Nephron progenitor cell (in vitro differentiated cells): ENCODE results near the gene HOXB7.

ENCODE experiments used
- DNase-seq: peaks from one replicate; pipeline ENCODE4 v3.0.0; 2021
- H3K27ac Mint-ChIP-seq: 2 replicates; pipeline ENCODE4 v1.8.0; 2021; ENCODE audit warnings: mild to moderate bottlenecking, moderate library complexity, mixed read lengths
- H3K27me3 Mint-ChIP-seq: 2 replicates; pipeline ENCODE4 v1.8.0; 2021; ENCODE audit warnings: mild to moderate bottlenecking, low read depth, mixed read lengths; ENCODE audit not compliant: poor library complexity
- H3K36me3 Mint-ChIP-seq: 2 replicates; pipeline ENCODE4 v1.8.0; 2021; ENCODE audit warnings: low read depth, mixed read lengths
- H3K4me1 Mint-ChIP-seq: 2 replicates; pipeline ENCODE4 v1.8.0; 2021; ENCODE audit warnings: mixed read lengths
- H3K4me3 Mint-ChIP-seq: 2 replicates; pipeline ENCODE4 v1.8.0; 2021; ENCODE audit warnings: mild to moderate bottlenecking, moderate library complexity, mixed read lengths
- H3K9me3 Mint-ChIP-seq: 2 replicates; pipeline ENCODE4 v1.8.0; 2021; ENCODE audit warnings: mild to moderate bottlenecking, moderate library complexity, mixed read lengths
- CTCF ChIP-seq: fragments of 200-600 bp; sonication (generic); IDR thresholded peaks from 2 replicates; pipeline ENCODE4 v1.5.0; 2021; ENCODE audit warnings: antibody characterized with exemption

Gene HOXB7

GRCh38 chr17:48628649-48629410, 18.0 kb upstream of the HOXB7 start:
- H3K36me3 Mint-ChIP-seq = peaks cover 29% of the 10 kb centered on the region
- peaks cover 66% of the 10 kb centered on the region for H3K4me1 Mint-ChIP-seq
- H3K4me3 Mint-ChIP-seq = peak overlapping the region; percentile 99
- H3K27me3 Mint-ChIP-seq = peaks cover 17% of the 10 kb centered on the region
- TF ChIP-seq CTCF = no peak
- H3K27ac Mint-ChIP-seq = peak overlapping the region; percentile 99
- DNase-seq = peak; percentile 19
- no peaks in the 10 kb centered on the region for H3K9me3 Mint-ChIP-seq

- TF ChIP-seq CTCF = no peak
- peaks cover 39% of the 10 kb centered on the region for H3K36me3 Mint-ChIP-seq
- peaks cover 15% of the 10 kb centered on the region for H3K27me3 Mint-ChIP-seq
- peaks cover 72% of the 10 kb centered on the region for H3K4me1 Mint-ChIP-seq
- H3K9me3 Mint-ChIP-seq = no peaks in the 10 kb centered on the region
- peak overlapping the region; percentile 99 for H3K4me3 Mint-ChIP-seq
- H3K27ac Mint-ChIP-seq = peak overlapping the region; percentile 99
- DNase-seq = peak; percentile 32
Observed at GRCh38 chr17:48627623-48628521, 17.1 kb upstream of the HOXB7 start.

GRCh38 chr17:48627118-48627597, 16.3 kb upstream of the HOXB7 start:
- H3K27ac Mint-ChIP-seq = peak overlapping the region; percentile 99
- H3K27me3 Mint-ChIP-seq = peaks cover 18% of the 10 kb centered on the region
- H3K36me3 Mint-ChIP-seq = peaks cover 46% of the 10 kb centered on the region
- peaks cover 72% of the 10 kb centered on the region for H3K4me1 Mint-ChIP-seq
- peak overlapping the region; percentile 99 for H3K4me3 Mint-ChIP-seq
- TF ChIP-seq CTCF = no peak
- DNase-seq = peak; percentile 25
- no peaks in the 10 kb centered on the region for H3K9me3 Mint-ChIP-seq

- Mint-ChIP-seq H3K27ac (peak within 1 kb of the TSS; percentile 99), H3K4me3 (peak within 1 kb of the TSS; percentile 99), H3K27me3 (peaks cover 21% of the 10 kb centered on the region), H3K36me3 (peaks cover 53% of the 10 kb centered on the region), H3K9me3 (no peaks in the 10 kb centered on the region), H3K4me1 (peaks cover 72% of the 10 kb centered on the region)
- TF ChIP-seq CTCF = no peak
- DNase-seq = peak; percentile 90
Observed at GRCh38 chr17:48626245-48627117, 15.7 kb upstream of the HOXB7 start, which contains the start of gene HOXB9. TSS of gene HOXB9 (minus strand) at chr17:48626358. CDS start at chr17:48626269, 89 bp downstream.

- Mint-ChIP-seq H3K4me3 (peak overlapping the region; percentile 99), H3K9me3 (no peaks in the 10 kb centered on the region), H3K36me3 (peaks cover 61% of the 10 kb centered on the region), H3K27me3 (peaks cover 17% of the 10 kb centered on the region), H3K4me1 (peaks cover 72% of the 10 kb centered on the region), H3K27ac (peak overlapping the region; percentile 99)
- no peak for TF ChIP-seq CTCF
- no peak for DNase-seq
Observed at GRCh38 chr17:48625495-48626244, 14.9 kb upstream of the HOXB7 start.
